Mesenteric fat pad (tissue), 1 donor: ENCODE data around the gene VMP1. TPM values are rescaled to one million over a fixed set of nuclear protein-coding genes. Genes with fewer than 3 reads are reported as not detected.
A peak's percentile ranks its signal among the peaks of the same experiment; 100 is the strongest.

Experiments
- DNase-seq: peaks from one replicate; pipeline ENCODE4 v3.0.0-alpha.2; 2020; ENCODE audit warnings: low spot score
- long read RNA-seq: library from polyadenylated mRNA; unstranded; transcript quantifications from one replicate; pipeline ENCODE4 v2.0.0, GENCODE V29; 2020
- total RNA-seq: library from RNA; stranded (reverse); fragmentation: NEBNext Ultra II Directional; extraction: Animal tissue kit (Norgen Biotek cat#: 25700); gene quantifications from one replicate; pipeline ENCODE4 v1.2.1, GENCODE V29; 2021
- donor health status: DM: yes; HTN: yes; CAD: no.

Gene VMP1
- 417 TPM for total RNA-seq
- long read RNA-seq, full-length matches to known transcripts = 295 of 368 reads
- long read RNA-seq, partial matches to known transcripts = 21 of 368 reads
- long read RNA-seq, other reads (novel, unspliced or antisense) = 52 of 368 reads

GRCh38 chr17:59707149-59707970 lies at the start of gene VMP1, which contains the start of gene PTRH2:
Gene VMP1 (plus strand): TSS chr17:59707654. CDS start chr17:59731447, 23,793 bp downstream.
Gene PTRH2 (minus strand): TSS chr17:59707430. CDS start chr17:59697978, 9,452 bp downstream.
- DNase-seq = peak; percentile 98

GRCh38 chr17:59666235-59666634 lies 41.2 kb upstream of the VMP1 start:
- no peak for DNase-seq

- no peak for DNase-seq
Observed at GRCh38 chr17:59668816-59669215, 38.6 kb upstream of the VMP1 start.

- no peak for DNase-seq
Observed at GRCh38 chr17:59669411-59669810, 38.0 kb upstream of the VMP1 start.

GRCh38 chr17:59669944-59670343 lies 37.5 kb upstream of the VMP1 start:
- DNase-seq = no peak

GRCh38 chr17:59671386-59671785 lies 36.1 kb upstream of the VMP1 start:
- DNase-seq = no peak

GRCh38 chr17:59675231-59675630 lies 32.2 kb upstream of the VMP1 start:
- DNase-seq = no peak

- DNase-seq = no peak
Observed at GRCh38 chr17:59676716-59677115, 30.7 kb upstream of the VMP1 start.

GRCh38 chr17:59678918-59679317 lies 28.5 kb upstream of the VMP1 start:
- no peak for DNase-seq

GRCh38 chr17:59680314-59680713 lies 27.1 kb upstream of the VMP1 start:
- no peak for DNase-seq

GRCh38 chr17:59683283-59683682 lies 24.2 kb upstream of the VMP1 start:
- no peak for DNase-seq

- DNase-seq = no peak
Observed at GRCh38 chr17:59684967-59685366, 22.5 kb upstream of the VMP1 start.

GRCh38 chr17:59688008-59688407 lies 19.4 kb upstream of the VMP1 start:
- no peak for DNase-seq

GRCh38 chr17:59688496-59688895 lies 19.0 kb upstream of the VMP1 start:
- DNase-seq = no peak

- DNase-seq = no peak
Observed at GRCh38 chr17:59693582-59693981, 13.9 kb upstream of the VMP1 start.

- no peak for DNase-seq
Observed at GRCh38 chr17:59694344-59694743, 13.1 kb upstream of the VMP1 start.

GRCh38 chr17:59695945-59696681 lies 11.3 kb upstream of the VMP1 start:
- DNase-seq = no peak

- no peak for DNase-seq
Observed at GRCh38 chr17:59696682-59697277, 10.7 kb upstream of the VMP1 start.

GRCh38 chr17:59698143-59698542 lies 9.3 kb upstream of the VMP1 start:
- no peak for DNase-seq

- no peak for DNase-seq
Observed at GRCh38 chr17:59699218-59699617, 8.2 kb upstream of the VMP1 start.

GRCh38 chr17:59699786-59700185 lies 7.7 kb upstream of the VMP1 start:
- no peak for DNase-seq

- no peak for DNase-seq
Observed at GRCh38 chr17:59702304-59702703, 5.2 kb upstream of the VMP1 start.
